Kidney tubule cell (primary cell): Measurements from ENCODE around the gene CCT2.
"Not testable (repeated sequence)": the region's sequence is repeated elsewhere in the genome, so short reads cannot be mapped to it uniquely, and the experiment has no call there.

Experiments
- DNase-seq: peaks from one replicate; pipeline ENCODE4 v3.0.0-alpha.2; 2018; ENCODE audit warnings: low spot score

Gene CCT2

GRCh38 chr12:69588527-69588926, 3.3 kb downstream of the CCT2 start:
- no peak for DNase-seq

- DNase-seq = no peak
Observed at GRCh38 chr12:69589082-69589481, 3.8 kb downstream of the CCT2 start.

GRCh38 chr12:69595689-69596088, 10.4 kb downstream of the CCT2 start:
- DNase-seq = peak; percentile 9

GRCh38 chr12:69598174-69598753, 13.0 kb downstream of the CCT2 start:
- no peak for DNase-seq

GRCh38 chr12:69600804-69601203, 15.5 kb downstream of the CCT2 start:
- no peak for DNase-seq

- no peak for DNase-seq
Observed at GRCh38 chr12:69601962-69602685, 16.9 kb downstream of the CCT2 start.

GRCh38 chr12:69602954-69603353, 17.7 kb downstream of the CCT2 start:
- DNase-seq = no peak

- DNase-seq = not testable (repeated sequence)
Observed at GRCh38 chr12:69603556-69603955, 18.3 kb downstream of the CCT2 start.

GRCh38 chr12:69604275-69604674, 19.0 kb downstream of the CCT2 start:
- DNase-seq = not testable (repeated sequence)

GRCh38 chr12:69608114-69608513, 22.9 kb downstream of the CCT2 start:
- no peak for DNase-seq

- DNase-seq = no peak
Observed at GRCh38 chr12:69610126-69610525, 24.9 kb downstream of the CCT2 start.

GRCh38 chr12:69610729-69611128, 25.5 kb downstream of the CCT2 start, which contains the start of gene LRRC10:
TSS of gene LRRC10 (minus strand) at chr12:69610907. CDS start at chr12:69610838, 69 bp downstream.
- no peak for DNase-seq

- no peak for DNase-seq
Observed at GRCh38 chr12:69613351-69613750, 28.1 kb downstream of the CCT2 start.

GRCh38 chr12:69616025-69616424, 30.8 kb downstream of the CCT2 start:
- DNase-seq = no peak

GRCh38 chr12:69619050-69619449, 33.8 kb downstream of the CCT2 start:
- no peak for DNase-seq

GRCh38 chr12:69620077-69620476, 34.8 kb downstream of the CCT2 start:
- DNase-seq = no peak

- no peak for DNase-seq
Observed at GRCh38 chr12:69620921-69621320, 35.7 kb downstream of the CCT2 start.

- no peak for DNase-seq
Observed at GRCh38 chr12:69621551-69621950, 36.3 kb downstream of the CCT2 start.

- DNase-seq = no peak
Observed at GRCh38 chr12:69623970-69624369, 38.7 kb downstream of the CCT2 start.

GRCh38 chr12:69627501-69627900, 42.2 kb downstream of the CCT2 start:
- DNase-seq = no peak

GRCh38 chr12:69630191-69630590, 44.9 kb downstream of the CCT2 start:
- DNase-seq = peak; percentile 29

- DNase-seq = no peak
Observed at GRCh38 chr12:69633061-69633460, 47.8 kb downstream of the CCT2 start.

- peak; percentile 67 for DNase-seq
Observed at GRCh38 chr12:69639400-69640016, 54.2 kb downstream of the CCT2 start.
